ENCODE data around the gene TIMP4.
A peak's percentile ranks its signal among the peaks of the same experiment; 100 is the strongest.

TIMP4 gene

DNA sequence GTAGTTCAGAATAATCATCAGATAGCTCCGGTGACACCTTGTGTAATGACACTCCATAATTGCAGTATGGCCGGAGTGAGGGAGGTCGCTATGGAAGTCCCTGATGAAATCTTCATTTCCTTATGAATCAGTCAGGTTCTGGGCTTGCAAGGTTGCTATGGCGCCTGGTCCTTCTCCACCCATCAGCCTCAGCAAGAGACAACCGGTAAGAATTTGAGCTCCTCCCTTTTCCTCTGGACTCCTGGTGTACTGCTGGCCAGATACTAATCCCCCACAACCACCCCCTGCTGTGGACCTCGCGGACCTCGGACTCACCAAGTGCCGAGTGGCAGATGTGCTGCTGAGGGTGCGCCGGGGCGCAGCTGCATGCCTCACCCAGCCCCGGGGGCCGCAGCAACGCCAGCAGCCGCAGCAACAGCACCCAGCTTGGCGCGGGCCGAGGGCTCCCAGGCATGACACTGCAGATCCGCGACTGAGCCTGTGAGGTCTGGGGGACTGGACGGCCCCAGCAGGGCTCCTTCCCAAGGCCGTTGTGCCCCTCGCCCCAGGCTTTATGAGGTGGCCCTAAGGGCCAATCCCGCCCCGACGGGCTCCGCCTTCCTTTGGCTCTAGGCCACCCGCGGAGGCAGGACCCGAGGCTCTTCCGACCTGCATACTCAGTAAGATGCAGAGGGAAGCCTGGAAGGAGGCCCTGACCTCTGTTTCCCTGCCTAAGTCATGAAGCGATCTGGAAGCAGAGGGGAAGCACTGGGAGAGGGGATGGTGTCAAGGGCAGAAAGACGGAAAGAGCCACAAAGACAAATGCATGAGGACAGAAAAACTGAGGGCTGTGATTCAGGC is at the start of gene TIMP4:
TSS of gene TIMP4 (minus strand) at position 526 of the 840 bp plus-strand sequence. CDS start at position 454, 72 bp downstream.
- intact Hi-C loops (cut with DNase I), result no loop called here
- peak in 7 of 42 donors; percentile 2 to 53 (median 23) for DNase-seq

DNA sequence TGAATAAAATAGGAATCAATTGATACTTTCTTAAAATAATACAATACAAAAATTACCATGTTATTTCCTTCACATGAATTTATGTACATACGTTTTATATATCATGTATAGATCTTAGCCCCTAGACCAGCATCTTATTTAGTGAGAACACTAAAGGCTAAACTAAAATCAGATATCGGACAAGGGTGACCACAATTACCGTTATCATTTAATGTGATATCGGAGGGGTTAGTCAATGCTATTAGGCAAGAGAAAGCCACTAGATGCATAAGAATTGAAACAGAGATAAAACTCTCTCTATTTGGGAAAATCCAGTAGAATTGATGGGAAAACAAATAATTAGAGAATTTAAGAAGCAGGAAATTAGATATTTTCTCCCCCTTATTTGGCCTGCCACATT is 46.5 kb upstream of the TIMP4 start:
- intact Hi-C loops (cut with DNase I), result no loop called here
- DNase-seq, result no peak

DNA sequence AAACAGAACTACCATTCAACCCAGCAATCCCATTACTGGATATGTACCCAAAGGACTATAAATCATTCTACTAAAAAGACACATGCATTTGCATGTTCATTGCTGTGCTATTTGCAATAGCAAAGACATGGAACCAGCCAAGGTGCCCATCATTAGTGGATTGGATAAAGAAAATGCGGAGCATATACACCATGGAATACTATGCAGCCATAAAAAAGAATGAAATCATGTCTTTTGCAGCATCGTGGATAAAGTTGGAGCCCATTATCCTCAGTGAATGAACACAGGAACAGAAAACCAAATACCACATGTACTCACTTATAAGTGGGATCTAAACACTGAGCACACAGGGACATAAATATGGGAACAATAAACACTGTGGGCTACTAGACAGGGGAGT is 43.1 kb upstream of the TIMP4 start:
- no peak for DNase-seq
- intact Hi-C loops (cut with DNase I), result no loop called here

DNA sequence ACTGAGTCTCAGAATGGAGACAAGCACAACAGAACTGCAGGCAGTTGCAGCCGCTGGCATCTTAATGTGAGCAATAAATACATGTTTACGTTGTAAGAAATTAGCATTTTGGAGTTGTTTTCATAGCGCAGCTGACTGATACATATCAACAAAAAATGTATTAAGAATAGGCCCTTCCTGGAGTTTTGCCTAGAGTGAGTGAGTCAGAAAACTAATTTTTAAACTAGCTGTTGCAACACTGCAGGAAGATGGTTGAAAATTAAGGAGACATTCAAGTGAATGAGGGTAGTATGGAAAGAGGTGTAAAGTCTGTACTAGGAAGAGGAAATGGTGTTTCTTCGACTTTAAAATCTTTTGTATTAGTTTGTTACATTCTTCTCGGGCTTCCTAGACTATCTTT is 39.6 kb upstream of the TIMP4 start:
- no peak for DNase-seq
- intact Hi-C loops (cut with DNase I), result no loop called here

DNA sequence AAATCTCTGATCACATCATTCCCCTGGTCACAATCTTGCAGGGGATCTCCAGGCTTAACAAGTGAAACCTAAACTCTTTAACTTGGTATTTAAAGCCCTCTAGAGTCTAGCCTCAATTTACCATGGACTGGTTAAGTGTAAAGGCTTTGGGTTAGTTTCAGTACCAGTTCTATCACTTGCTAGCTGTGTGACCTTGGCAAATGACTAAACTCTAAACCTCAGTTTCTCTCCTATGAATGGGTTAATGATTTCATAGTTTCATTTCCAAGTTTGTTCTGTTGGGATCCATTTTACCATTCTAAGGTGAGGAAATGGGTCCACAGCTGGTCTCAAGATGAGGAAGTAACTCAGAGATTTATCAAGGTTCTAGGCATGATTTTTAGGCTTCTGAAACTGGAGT is 38.8 kb upstream of the TIMP4 start:
- intact Hi-C loops (cut with DNase I), result no loop called here
- DNase-seq, result no peak

DNA sequence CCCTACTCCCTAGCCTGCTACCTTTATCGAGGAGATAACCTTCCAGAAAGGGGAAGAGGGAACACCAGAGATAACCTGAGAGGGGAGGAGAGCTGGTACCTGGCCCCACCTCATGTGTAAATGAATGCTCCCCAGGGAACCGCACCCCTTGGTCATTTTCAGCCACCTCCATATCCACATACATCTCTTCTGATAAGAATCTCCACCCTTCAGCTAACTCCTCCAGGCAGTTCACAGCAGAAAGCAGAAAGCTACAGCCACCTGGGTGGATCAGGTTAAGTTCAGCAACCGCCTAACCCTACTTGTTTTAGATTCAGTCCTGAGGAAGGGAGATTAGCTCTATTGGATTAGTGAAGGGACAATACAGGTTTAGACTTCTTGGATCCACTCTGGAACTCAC is 38.0 kb upstream of the TIMP4 start:
- intact Hi-C loops (cut with DNase I), result no loop called here

DNA sequence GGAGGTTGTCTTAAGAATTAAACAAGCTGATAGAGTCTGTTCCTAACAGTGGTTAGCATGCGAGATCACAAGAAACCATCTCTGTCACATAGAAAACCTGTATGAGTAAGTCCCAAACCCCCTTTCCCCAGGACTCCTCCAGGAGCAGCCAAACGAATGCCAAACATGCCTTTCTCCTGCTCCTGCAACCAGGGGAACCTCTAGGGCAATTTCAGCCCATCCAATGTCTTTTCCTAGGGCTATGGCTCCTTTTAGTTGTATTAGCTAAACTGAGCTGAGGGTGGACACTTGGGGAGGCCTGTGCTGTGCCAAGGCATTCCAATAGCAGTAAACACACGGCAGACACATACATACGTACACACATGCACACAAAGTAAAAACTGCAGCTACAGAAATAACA is 36.5 kb upstream of the TIMP4 start:
- intact Hi-C loops (cut with DNase I), result no loop called here
- no peak for DNase-seq

More for the DNA sequence above, 38.0 kb upstream of the TIMP4 start:
- no peak for DNase-seq

DNA sequence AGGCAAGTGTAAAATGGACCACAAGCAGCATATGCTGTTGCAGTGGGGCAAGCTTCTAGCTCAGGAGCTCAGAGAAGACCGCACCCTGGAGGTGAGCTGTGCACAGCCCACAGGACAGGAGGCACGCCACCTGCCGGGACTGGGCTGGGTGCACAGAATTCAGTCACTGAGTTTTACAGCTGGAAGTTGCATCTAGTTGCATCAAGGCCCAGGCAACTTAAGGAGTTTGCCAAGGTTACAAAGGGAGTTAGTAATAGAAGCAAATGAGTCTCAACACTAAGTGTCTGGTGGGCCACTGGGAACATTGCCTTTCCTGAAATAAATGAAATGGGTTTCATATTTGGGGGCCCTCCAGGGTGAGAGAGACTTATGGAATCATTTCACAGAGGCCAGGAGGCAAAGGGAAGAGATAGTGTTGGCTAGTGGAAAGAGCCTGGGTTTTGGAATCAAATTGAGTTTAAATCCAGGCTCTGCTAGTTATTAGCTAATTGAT is 36.0 kb upstream of the TIMP4 start:
- intact Hi-C loops (cut with DNase I), result no loop called here
- peak in 1 of 42 donors; percentile 10 for DNase-seq

DNA sequence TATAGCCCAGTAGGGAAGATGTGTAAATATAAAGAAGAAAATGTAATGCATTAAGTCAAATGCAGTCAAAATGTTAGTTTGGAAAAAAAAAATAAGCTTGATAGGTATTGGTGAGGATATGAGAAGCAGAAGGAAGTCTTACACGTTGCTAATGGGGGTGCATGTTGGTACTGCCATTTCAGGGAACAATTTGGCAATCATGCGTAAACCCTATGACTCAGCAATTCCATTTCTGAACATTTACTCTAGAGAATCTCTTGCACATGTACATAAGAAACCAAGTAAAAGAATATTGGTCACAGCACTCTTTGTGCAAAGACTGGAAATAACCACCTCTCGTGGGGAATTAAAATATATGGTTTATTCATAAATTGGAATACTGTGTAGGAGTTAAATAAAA is 35.5 kb upstream of the TIMP4 start:
- DNase-seq, result peak in 11 of 42 donors; percentile 18 to 61 (median 33)
- intact Hi-C loops (cut with DNase I), result no loop called here

DNA sequence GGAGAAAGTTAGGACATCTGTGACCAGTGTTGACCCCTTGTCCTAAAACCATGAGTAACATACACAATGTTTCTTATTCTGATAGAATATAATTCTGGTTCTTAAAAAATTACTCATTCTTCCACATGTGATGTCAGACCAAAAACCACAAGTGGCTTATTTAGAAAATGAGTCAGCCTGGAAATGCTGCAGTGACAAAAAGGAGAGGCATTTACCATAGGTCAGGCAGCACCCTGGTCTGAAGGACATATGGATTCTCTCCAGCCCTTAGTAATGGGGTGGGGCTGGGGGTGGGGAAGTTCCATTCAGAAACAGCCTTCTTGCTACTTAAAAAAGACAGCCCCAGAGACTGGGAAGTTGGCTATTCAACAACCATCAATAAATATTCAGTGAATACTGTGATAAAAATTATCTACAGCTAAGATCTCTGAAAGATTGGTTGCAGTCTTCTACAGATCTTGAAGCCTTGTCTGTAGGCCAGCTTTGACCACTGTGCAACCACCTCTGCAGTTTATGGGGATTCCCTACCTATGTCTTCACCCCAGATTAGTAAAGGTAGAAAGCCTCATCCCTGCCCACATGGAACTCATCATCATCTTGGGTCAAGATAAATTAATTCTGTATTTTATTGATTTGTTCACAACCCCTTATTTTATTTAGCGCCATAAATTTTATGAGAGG is 34.9 kb upstream of the TIMP4 start:
- intact Hi-C loops (cut with DNase I), result no loop called here
- peak in 2 of 42 donors; percentile 33 to 36 for DNase-seq

DNA sequence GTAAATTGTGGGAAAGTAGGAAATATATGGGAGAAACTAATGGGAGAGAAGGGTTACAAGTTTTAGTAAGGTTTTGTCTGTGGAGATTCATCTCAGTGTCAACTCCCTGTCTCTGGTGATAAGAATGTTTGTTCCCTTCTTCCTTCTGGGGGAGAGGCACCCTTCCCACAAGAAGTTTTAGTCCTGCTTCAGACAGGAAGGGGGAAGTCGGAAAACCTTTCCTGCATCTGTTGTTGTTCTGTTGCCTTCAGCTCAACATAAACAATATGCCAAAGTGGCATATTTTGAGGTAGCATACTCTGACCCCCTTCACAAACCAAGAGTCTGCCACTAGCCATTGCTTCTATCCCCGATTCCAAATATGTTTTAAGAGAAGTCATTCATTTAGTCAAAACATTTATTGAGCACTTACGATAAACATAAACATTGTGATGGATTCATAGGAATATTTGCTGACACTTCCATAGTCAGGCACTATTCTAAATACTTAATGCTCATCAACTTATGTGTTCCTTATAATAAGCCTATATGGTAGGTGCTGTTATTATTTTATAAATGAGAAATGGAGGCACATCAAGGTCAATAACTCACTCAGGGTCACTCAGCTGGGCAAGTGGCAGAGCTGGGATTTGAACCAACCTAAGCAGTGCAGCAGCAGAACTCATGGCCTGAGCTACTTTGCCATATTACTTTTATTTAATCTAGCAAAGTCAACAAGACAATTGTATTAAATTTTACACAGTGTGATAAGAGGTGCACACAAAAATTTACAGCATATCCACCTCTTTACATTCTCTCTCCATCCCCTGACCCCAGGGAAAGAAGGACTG is 34.2 kb upstream of the TIMP4 start:
- intact Hi-C loops (cut with DNase I), result no loop called here
- DNase-seq, result no peak

DNA sequence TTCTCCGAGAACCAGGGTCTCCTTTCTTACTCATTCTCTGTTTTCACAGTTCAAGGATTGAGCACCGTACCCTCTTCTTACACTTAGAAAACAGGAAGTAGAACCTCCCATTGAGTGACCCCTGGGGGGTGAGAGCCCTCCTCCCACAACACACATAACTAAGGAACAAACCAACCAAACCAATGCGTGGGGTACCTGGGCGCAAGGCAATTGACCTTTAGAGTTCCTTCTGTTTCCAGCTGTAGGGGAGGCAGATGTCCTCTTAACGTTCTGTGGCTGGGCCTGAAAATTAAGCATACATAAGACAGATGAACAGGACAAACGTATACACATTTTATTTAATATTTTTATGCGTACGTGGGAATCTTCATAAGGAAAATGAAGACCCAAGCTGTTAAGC is 33.5 kb upstream of the TIMP4 start:
- intact Hi-C loops (cut with DNase I), result no loop called here
- no peak for DNase-seq

DNA sequence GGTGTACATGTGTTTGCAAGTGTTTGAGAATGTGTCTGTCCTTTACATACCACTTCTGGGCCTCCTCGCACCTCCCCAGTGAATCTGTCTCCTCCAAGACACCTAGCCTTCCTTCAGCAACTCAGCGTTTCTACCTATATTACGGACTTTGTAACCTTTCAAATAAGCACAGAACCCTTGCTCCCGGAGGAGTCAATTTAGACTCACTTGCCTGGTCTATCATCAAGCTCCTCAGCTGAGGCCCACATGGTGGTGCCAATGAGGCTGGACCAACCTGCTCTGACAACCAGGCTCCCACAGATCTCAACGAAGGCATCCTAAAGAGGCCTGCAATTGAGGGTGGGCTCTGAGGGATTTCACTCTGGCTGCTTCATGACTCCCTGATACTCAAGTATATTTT is 32.8 kb upstream of the TIMP4 start:
- intact Hi-C loops (cut with DNase I), result no loop called here
- DNase-seq, result no peak

DNA sequence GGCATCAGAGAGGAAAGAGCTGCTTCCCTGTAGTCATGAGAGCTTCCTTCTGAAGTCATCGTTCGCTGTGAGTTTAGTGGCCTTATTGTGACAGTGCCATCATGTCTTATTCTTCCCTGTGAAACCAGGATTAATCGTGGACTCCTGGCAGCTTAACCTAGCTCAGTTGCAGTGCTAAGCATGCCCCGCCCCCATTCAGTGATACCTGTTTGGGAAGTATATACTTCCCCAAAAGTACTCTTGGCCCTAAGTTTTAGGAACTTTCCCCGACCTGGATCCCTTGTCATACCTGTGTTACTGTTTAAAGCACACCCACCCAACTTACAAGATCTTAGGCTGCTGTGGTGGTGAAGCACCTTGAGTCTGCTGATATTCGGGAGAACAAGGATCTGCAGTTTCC is 32.1 kb upstream of the TIMP4 start:
- DNase-seq, result peak in 1 of 42 donors; percentile 33
- intact Hi-C loops (cut with DNase I), result no loop called here

DNA sequence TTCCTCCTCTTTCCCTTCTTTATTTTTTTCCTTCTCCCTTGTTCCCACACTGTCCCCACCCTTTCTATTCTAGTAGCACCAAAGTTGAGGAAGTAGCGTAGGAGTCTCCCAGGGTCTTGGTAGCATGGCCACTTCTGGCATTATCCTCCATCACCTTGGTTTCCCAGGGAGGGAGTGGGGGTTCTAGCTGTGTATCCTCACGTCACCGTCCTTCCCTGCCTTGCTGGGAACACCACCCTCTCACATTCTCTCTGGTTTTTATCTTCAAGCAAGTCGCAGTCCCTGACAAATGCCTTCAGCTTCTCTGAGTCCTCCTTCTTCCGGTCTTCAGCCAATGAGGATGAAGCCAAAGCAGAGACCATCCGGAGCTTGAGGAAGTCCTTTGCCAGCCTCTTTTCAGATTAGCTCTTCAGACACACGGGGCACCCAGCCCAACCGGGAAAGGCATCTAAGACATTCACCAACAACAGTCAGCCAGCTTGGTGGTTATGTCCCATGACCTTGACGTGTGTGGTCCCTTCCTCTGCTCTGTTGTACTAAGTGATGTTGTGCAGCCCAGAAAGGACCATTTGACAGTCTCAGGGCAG is 31.6 kb upstream of the TIMP4 start:
- intact Hi-C loops (cut with DNase I), result no loop called here

DNA sequence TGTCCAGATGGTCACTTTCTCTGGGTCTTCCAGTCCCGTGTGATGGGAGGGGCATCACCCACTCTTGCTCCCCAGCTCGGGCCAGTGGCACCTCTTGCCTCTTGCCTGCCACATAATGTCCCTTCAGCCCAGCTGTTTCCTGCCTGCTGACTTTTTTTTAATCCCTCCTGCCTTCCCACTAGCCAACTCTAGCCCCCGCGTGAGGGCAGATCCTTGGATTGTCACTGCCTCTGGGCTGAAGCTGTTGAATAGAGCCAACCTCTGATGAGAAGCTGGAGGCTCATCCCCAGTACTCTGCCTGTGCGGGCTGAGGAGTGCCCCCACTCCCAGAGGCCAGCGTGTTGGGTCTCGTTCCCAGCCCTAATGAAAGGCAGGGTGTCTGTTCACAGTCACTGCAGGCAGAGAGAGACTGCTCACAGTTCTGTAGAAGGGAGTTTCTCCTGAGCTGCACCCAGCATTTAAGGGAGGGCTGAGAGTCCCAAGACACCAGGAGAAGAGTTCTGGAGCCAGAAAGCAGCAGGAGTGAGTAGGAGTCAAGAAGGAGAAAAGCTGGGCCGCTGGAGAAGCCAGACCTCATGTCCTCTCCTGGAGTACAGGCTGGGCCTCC is 30.1 kb upstream of the TIMP4 start:
- peak in 1 of 42 donors; percentile 28 for DNase-seq
- intact Hi-C loops (cut with DNase I), result no loop called here

More for the DNA sequence above, 31.6 kb upstream of the TIMP4 start:
- DNase-seq, result peak in 1 of 42 donors; percentile 33

DNA sequence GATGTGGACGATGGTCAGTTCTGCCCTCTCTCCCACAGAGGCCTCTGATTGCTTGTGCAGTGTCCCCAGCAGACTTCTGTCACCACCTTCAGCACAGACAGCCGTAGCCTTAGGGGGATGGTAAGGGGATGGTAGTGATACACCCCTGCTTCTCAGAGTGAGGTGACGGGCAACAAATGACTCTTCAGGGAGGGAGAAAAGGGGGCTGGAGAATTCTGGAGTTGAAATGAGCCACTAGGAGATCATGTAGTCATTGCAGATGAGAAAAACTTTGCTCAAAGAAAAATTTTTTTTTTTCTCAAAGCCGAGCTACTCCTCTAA is 29.6 kb upstream of the TIMP4 start:
- intact Hi-C loops (cut with DNase I), result no loop called here
- DNase-seq, result no peak

DNA sequence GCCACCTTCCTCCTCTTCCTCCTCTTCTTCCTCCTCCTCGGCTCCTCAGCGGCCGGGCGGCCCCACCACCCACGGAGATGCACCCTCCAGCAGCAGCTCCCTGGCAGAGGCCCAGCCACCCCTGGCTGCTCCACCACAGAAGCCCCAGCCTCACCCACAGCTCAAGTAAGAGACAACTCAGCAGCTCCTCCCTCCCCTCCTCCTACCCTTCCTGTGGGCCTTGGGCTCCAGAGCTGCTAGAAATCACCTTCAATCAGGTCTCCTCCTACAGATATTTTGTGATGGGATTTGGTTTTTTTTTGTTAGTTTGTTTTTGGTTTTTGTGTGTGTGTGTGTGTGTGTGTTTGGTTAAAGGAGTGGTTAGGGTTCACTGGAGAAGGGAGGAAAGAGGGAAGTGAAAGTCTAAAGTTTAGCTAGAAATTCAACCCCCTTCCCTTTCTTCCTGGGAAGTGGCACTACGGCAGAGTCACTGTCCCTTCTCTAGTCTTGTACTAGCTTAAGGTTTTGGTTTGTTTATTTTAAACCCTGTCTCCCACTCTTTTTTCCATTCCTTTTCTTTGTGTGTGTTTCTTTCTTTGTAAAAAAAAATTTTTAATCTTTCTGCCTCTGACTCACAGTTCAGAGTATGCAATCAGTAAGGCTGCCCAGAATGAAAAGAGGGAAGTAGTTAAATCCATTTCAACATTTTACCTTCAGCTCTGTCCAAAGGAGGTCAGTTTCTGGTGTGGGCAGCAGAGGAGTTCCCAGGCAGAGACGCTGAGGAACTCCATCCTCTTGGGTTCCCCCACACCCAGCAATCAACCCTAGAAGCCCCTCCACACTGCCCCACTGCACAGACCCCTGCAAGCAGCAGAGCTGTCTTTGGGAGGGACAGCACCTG is 29.0 kb upstream of the TIMP4 start:
- intact Hi-C loops (cut with DNase I), result no loop called here
- DNase-seq, result peak in 36 of 42 donors; percentile 17 to 65 (median 42)
